Activated naive CD8-positive, alpha-beta T cell treated with anti-CD3 and anti-CD28 coated beads, Interleukin-2, amount 50 U/mL, for 24 hours (primary cell): ENCODE measurements around the gene FSD2.

ENCODE experiments used
- ATAC-seq: fragments of 150-1000 bp; cut with Tn5 transposase; one replicate; pipeline ENCODE4 v1.10.0; 2021
- DNase-seq: peaks from one replicate; pipeline ENCODE4 v3.0.0; 2021
- H3K27ac Mint-ChIP-seq: one replicate; pipeline ENCODE4 v1.8.0; 2021; ENCODE audit warnings: mild to moderate bottlenecking, mixed read lengths
- H3K27me3 Mint-ChIP-seq: one replicate; pipeline ENCODE4 v1.8.0; 2021; ENCODE audit warnings: mixed read lengths
- H3K36me3 Mint-ChIP-seq: one replicate; pipeline ENCODE4 v1.8.0; 2021; ENCODE audit warnings: low read depth, mixed read lengths
- H3K4me1 Mint-ChIP-seq: one replicate; pipeline ENCODE4 v1.8.0; 2021; ENCODE audit warnings: mixed read lengths
- H3K4me3 Mint-ChIP-seq: one replicate; pipeline ENCODE4 v1.8.0; 2021; ENCODE audit warnings: mild to moderate bottlenecking, moderate library complexity, mixed read lengths
- H3K9me3 Mint-ChIP-seq: one replicate; pipeline ENCODE4 v1.8.0; 2021; ENCODE audit warnings: mixed read lengths

The FSD2 gene

GRCh38 chr15:82805994-82806406, at the start of gene FSD2:
FSD2 (minus strand) TSS chr15:82806069; CDS start chr15:82787390, 18,679 bp downstream.
- DNase-seq: peak; percentile 7
- Mint-ChIP-seq H3K27me3 (peaks cover 11% of the 10 kb centered on the region), H3K4me1 (peaks cover 31% of the 10 kb centered on the region), H3K9me3 (no peaks in the 10 kb centered on the region), H3K4me3 (no peak within 1 kb of the TSS), H3K36me3 (peaks cover 4% of the 10 kb centered on the region), H3K27ac (peak within 1 kb of the TSS; percentile 12)
- no peak for ATAC-seq

- H3K4me1 Mint-ChIP-seq: peaks cover 18% of the 10 kb centered on the region
- DNase-seq: no peak
- no peak overlapping the region for H3K4me3 Mint-ChIP-seq
- no peaks in the 10 kb centered on the region for H3K27me3 Mint-ChIP-seq
- H3K9me3 Mint-ChIP-seq: no peaks in the 10 kb centered on the region
- H3K27ac Mint-ChIP-seq: no peak overlapping the region
- no peaks in the 10 kb centered on the region for H3K36me3 Mint-ChIP-seq
- no peak for ATAC-seq
Measured at GRCh38 chr15:82854554-82854953, 48.7 kb upstream of the FSD2 start.

GRCh38 chr15:82852941-82853561, 47.2 kb upstream of the FSD2 start:
- ATAC-seq (no peak), DNase-seq (no peak)
- Mint-ChIP-seq H3K4me1 (peaks cover 21% of the 10 kb centered on the region), H3K9me3 (no peaks in the 10 kb centered on the region), H3K27ac (no peak overlapping the region), H3K36me3 (no peaks in the 10 kb centered on the region), H3K27me3 (no peaks in the 10 kb centered on the region), H3K4me3 (no peak overlapping the region)

- DNase-seq (no peak), ATAC-seq (no peak)
- no peaks in the 10 kb centered on the region for H3K9me3 Mint-ChIP-seq
- H3K4me1 Mint-ChIP-seq: peaks cover 21% of the 10 kb centered on the region
- no peaks in the 10 kb centered on the region for H3K36me3 Mint-ChIP-seq
- H3K27me3 Mint-ChIP-seq: no peaks in the 10 kb centered on the region
- H3K4me3 Mint-ChIP-seq: no peak overlapping the region
- no peak overlapping the region for H3K27ac Mint-ChIP-seq
Measured at GRCh38 chr15:82851981-82852511, 46.2 kb upstream of the FSD2 start.

- H3K27me3 Mint-ChIP-seq: no peaks in the 10 kb centered on the region
- H3K27ac Mint-ChIP-seq: no peak overlapping the region
- H3K36me3 Mint-ChIP-seq: no peaks in the 10 kb centered on the region
- ATAC-seq (no peak), DNase-seq (no peak)
- peaks cover 21% of the 10 kb centered on the region for H3K4me1 Mint-ChIP-seq
- H3K4me3 Mint-ChIP-seq: no peak overlapping the region
- H3K9me3 Mint-ChIP-seq: no peaks in the 10 kb centered on the region
Measured at GRCh38 chr15:82851306-82851850, 45.5 kb upstream of the FSD2 start.

GRCh38 chr15:82850731-82851130, 44.9 kb upstream of the FSD2 start:
- peaks cover 17% of the 10 kb centered on the region for H3K4me1 Mint-ChIP-seq

GRCh38 chr15:82849556-82850512, 44.0 kb upstream of the FSD2 start:
- Mint-ChIP-seq H3K9me3 (no peaks in the 10 kb centered on the region), H3K4me3 (no peak overlapping the region), H3K4me1 (peaks cover 20% of the 10 kb centered on the region), H3K27me3 (peaks cover under 1% of the 10 kb centered on the region), H3K36me3 (no peaks in the 10 kb centered on the region), H3K27ac (no peak overlapping the region)
- peak; percentile 63 for DNase-seq
- peak; percentile 37 for ATAC-seq

More at GRCh38 chr15:82850731-82851130, 44.9 kb upstream of the FSD2 start:
- Mint-ChIP-seq H3K9me3 (no peaks in the 10 kb centered on the region), H3K27me3 (no peaks in the 10 kb centered on the region), H3K36me3 (no peaks in the 10 kb centered on the region), H3K27ac (no peak overlapping the region), H3K4me3 (no peak overlapping the region)
- ATAC-seq (no peak), DNase-seq (no peak)

GRCh38 chr15:82848241-82848993, 42.5 kb upstream of the FSD2 start:
- Mint-ChIP-seq H3K4me3 (no peak overlapping the region), H3K27me3 (peaks cover 3% of the 10 kb centered on the region), H3K4me1 (peaks cover 24% of the 10 kb centered on the region), H3K9me3 (no peaks in the 10 kb centered on the region), H3K36me3 (no peaks in the 10 kb centered on the region), H3K27ac (no peak overlapping the region)
- no peak for DNase-seq
- ATAC-seq: no peak

- no peaks in the 10 kb centered on the region for H3K36me3 Mint-ChIP-seq
- H3K4me3 Mint-ChIP-seq: no peak overlapping the region
- H3K4me1 Mint-ChIP-seq: peaks cover 20% of the 10 kb centered on the region
- peaks cover 2% of the 10 kb centered on the region for H3K9me3 Mint-ChIP-seq
- H3K27me3 Mint-ChIP-seq: peaks cover 3% of the 10 kb centered on the region
- ATAC-seq (no peak), DNase-seq (no peak)
- H3K27ac Mint-ChIP-seq: no peak overlapping the region
Measured at GRCh38 chr15:82847703-82848102, 41.8 kb upstream of the FSD2 start.

- peaks cover 3% of the 10 kb centered on the region for H3K9me3 Mint-ChIP-seq
- peaks cover 20% of the 10 kb centered on the region for H3K4me1 Mint-ChIP-seq
- peaks cover 3% of the 10 kb centered on the region for H3K27me3 Mint-ChIP-seq
- no peak overlapping the region for H3K27ac Mint-ChIP-seq
- ATAC-seq (no peak), DNase-seq (no peak)
- H3K4me3 Mint-ChIP-seq: no peak overlapping the region
- H3K36me3 Mint-ChIP-seq: no peaks in the 10 kb centered on the region
Measured at GRCh38 chr15:82846621-82847020, 40.8 kb upstream of the FSD2 start.

- peaks cover 3% of the 10 kb centered on the region for H3K27me3 Mint-ChIP-seq
- no peaks in the 10 kb centered on the region for H3K36me3 Mint-ChIP-seq
- peaks cover 20% of the 10 kb centered on the region for H3K4me1 Mint-ChIP-seq
- ATAC-seq: no peak
- no peak overlapping the region for H3K27ac Mint-ChIP-seq
- peaks cover 3% of the 10 kb centered on the region for H3K9me3 Mint-ChIP-seq
- no peak for DNase-seq
- no peak overlapping the region for H3K4me3 Mint-ChIP-seq
Measured at GRCh38 chr15:82845686-82846085, 39.8 kb upstream of the FSD2 start.

- no peak for ATAC-seq
- peaks cover 3% of the 10 kb centered on the region for H3K27me3 Mint-ChIP-seq
- no peak overlapping the region for H3K4me3 Mint-ChIP-seq
- H3K36me3 Mint-ChIP-seq: no peaks in the 10 kb centered on the region
- H3K27ac Mint-ChIP-seq: no peak overlapping the region
- no peak for DNase-seq
- peaks cover 3% of the 10 kb centered on the region for H3K9me3 Mint-ChIP-seq
- peaks cover 12% of the 10 kb centered on the region for H3K4me1 Mint-ChIP-seq
Measured at GRCh38 chr15:82843566-82843965, 37.7 kb upstream of the FSD2 start.

GRCh38 chr15:82840166-82840565, 34.3 kb upstream of the FSD2 start:
- Mint-ChIP-seq H3K4me1 (peaks cover 12% of the 10 kb centered on the region), H3K4me3 (no peak overlapping the region), H3K9me3 (peaks cover 3% of the 10 kb centered on the region), H3K36me3 (peaks cover 24% of the 10 kb centered on the region), H3K27ac (no peak overlapping the region), H3K27me3 (peaks cover 3% of the 10 kb centered on the region)
- no peak for ATAC-seq
- no peak for DNase-seq

- no peak overlapping the region for H3K4me3 Mint-ChIP-seq
- H3K27ac Mint-ChIP-seq: no peak overlapping the region
- peaks cover 31% of the 10 kb centered on the region for H3K36me3 Mint-ChIP-seq
- no peak for DNase-seq
- no peaks in the 10 kb centered on the region for H3K27me3 Mint-ChIP-seq
- H3K9me3 Mint-ChIP-seq: peaks cover 3% of the 10 kb centered on the region
- H3K4me1 Mint-ChIP-seq: peaks cover 5% of the 10 kb centered on the region
- ATAC-seq: no peak
Measured at GRCh38 chr15:82839136-82839535, 33.3 kb upstream of the FSD2 start.
